ENCODE results near the gene RTCA. TPM values are rescaled to one million over a fixed set of nuclear protein-coding genes. Genes with fewer than 3 reads are reported as not detected.

RTCA gene
- total RNA-seq, 1 donor from 2014 or later = 32.6 TPM

DNA sequence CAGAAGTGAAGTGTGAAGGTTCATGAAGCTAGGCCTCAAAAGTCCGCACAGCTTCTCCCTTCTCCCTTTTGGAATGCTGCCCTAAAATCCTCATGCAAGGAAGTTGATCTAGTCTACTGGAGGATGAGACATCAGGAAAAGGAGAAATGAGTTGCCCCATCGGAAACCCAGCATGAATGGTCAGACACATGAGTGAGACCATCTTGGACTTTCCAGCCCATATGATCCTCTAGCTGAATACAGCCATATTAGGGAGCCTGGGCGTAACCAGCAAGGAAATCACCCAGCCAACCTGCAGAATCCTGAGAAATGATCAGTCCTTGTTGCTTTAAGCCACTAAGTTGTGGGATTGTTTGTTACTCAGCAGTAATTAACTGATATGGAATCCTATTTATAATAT lies 28.9 kb upstream of the RTCA start:
- Mint-ChIP-seq H3K4me1 (peaks cover 2% of the 10 kb centered on the region), H3K36me3 (peaks cover 37% of the 10 kb centered on the region), H3K27me3 (ENCODE audit: low read depth) (no peaks in the 10 kb centered on the region), H3K4me3 (no peak overlapping the region), H3K27ac (no peak overlapping the region), H3K9me3 (no peaks in the 10 kb centered on the region)
- no peak for DNase-seq (ENCODE audit: low spot score in 2 of 2, unreplicated experiment in 2 of 2)
- TF ChIP-seq, protein P1, sequence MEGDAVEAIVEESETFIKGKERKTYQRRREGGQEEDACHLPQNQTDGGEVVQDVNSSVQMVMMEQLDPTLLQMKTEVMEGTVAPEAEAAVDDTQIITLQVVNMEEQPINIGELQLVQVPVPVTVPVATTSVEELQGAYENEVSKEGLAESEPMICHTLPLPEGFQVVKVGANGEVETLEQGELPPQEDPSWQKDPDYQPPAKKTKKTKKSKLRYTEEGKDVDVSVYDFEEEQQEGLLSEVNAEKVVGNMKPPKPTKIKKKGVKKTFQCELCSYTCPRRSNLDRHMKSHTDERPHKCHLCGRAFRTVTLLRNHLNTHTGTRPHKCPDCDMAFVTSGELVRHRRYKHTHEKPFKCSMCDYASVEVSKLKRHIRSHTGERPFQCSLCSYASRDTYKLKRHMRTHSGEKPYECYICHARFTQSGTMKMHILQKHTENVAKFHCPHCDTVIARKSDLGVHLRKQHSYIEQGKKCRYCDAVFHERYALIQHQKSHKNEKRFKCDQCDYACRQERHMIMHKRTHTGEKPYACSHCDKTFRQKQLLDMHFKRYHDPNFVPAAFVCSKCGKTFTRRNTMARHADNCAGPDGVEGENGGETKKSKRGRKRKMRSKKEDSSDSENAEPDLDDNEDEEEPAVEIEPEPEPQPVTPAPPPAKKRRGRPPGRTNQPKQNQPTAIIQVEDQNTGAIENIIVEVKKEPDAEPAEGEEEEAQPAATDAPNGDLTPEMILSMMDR (IDR thresholded peaks at IDR 0.05; ENCODE audit: unreplicated experiment) = no peak

DNA sequence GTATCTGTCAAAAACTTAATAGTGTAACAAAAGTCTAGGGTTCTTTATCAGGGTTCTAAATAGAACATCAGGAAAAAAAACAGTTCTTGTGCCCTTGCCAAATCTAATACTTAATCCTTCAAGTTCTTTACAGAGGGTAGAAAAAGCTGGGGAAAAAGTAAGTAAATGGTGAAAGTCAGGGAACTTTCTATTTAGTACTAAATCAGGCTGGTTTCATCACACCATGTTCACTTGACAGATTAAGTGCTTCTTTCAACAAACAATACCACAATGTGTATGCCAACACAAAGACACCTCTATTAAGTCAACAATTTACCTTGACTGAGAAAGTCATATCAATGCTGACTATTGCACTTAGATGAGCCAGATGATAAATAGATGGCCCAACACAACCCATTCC lies 26.1 kb upstream of the RTCA start:
- Mint-ChIP-seq H3K4me1 (peaks cover 4% of the 10 kb centered on the region), H3K4me3 (no peak overlapping the region), H3K9me3 (no peaks in the 10 kb centered on the region), H3K36me3 (peaks cover 20% of the 10 kb centered on the region), H3K27me3 (ENCODE audit: low read depth) (no peaks in the 10 kb centered on the region), H3K27ac (no peak overlapping the region)
- TF ChIP-seq, protein P1 (IDR thresholded peaks at IDR 0.05; ENCODE audit: unreplicated experiment) = no peak
- DNase-seq (ENCODE audit: low spot score in 2 of 2, unreplicated experiment in 2 of 2) = no peak

GRCh38 chr1:100240631-100241030 lies 25.4 kb upstream of the RTCA start:
- Mint-ChIP-seq H3K4me1 (peaks cover 4% of the 10 kb centered on the region), H3K9me3 (no peaks in the 10 kb centered on the region), H3K4me3 (no peak overlapping the region), H3K27ac (peak overlapping the region; percentile 69), H3K27me3 (ENCODE audit: low read depth) (no peaks in the 10 kb centered on the region), H3K36me3 (peaks cover 19% of the 10 kb centered on the region)
- TF ChIP-seq, protein P1 (IDR thresholded peaks at IDR 0.05; ENCODE audit: unreplicated experiment) = no peak
- DNase-seq (ENCODE audit: low spot score in 2 of 2, unreplicated experiment in 2 of 2) = no peak

DNA sequence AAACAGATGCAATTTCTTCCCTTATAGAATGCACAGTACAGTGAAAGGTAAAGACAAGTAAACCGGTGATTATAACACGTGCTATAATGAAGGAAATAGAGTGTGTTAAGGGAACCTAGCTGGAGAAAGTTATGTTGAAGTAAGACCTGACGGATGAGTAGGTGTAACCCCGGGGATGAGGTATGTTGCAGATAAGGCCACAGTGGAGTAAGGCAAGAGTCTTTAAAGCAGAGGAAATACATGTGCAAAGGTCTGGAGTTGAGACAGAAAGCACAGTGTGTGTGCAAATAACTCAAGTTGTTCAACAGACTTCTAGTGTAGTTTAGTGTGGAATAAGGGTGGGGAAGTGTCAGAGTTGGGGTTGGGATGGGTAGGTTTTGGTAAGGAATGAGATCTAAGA lies 19.3 kb upstream of the RTCA start:
- no peaks in the 10 kb centered on the region for H3K27me3 Mint-ChIP-seq (ENCODE audit: low read depth)
- H3K9me3 Mint-ChIP-seq = no peaks in the 10 kb centered on the region
- H3K27ac Mint-ChIP-seq = no peak overlapping the region
- peaks cover 11% of the 10 kb centered on the region for H3K4me1 Mint-ChIP-seq
- H3K36me3 Mint-ChIP-seq = no peaks in the 10 kb centered on the region
- TF ChIP-seq, protein P1 (IDR thresholded peaks at IDR 0.05; ENCODE audit: unreplicated experiment) = no peak
- no peak overlapping the region for H3K4me3 Mint-ChIP-seq
- no peak for DNase-seq (ENCODE audit: low spot score in 2 of 2, unreplicated experiment in 2 of 2)

DNA sequence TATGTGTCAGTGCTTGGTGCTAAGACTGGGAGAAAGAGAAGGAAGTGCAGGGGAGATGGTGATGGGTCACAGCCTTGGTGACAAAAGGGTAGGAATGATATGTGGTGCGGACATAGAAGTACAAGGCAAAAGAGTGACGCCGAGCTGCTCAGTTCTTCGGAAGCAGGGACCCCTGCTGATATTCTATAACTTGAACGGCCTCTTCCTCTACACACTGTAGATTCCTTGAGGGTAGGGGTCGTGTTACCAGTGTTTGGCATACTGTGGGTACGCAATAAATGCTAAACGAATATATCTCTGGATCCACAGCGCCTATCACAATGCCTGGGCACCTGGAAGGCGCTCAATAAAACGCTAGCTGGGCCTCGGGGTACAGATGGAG lies 16.9 kb upstream of the RTCA start:
- DNase-seq (ENCODE audit: low spot score in 2 of 2, unreplicated experiment in 2 of 2) = no peak
- Mint-ChIP-seq H3K36me3 (no peaks in the 10 kb centered on the region), H3K4me1 (peaks cover 14% of the 10 kb centered on the region), H3K9me3 (no peaks in the 10 kb centered on the region), H3K27me3 (ENCODE audit: low read depth) (no peaks in the 10 kb centered on the region), H3K4me3 (no peak overlapping the region), H3K27ac (no peak overlapping the region)
- TF ChIP-seq, protein P1 (IDR thresholded peaks at IDR 0.05; ENCODE audit: unreplicated experiment) = no peak
